Activated B cell treated with CpG ODN at 0.5 μM for 24 hours (primary cell): ENCODE data around the gene ZNF804B. TPM values are rescaled to one million over a fixed set of nuclear protein-coding genes. Genes with fewer than 3 reads are reported as not detected.

Experiments used
- ATAC-seq: fragments of 200-7000 bp; cut with Tn5 transposase; one replicate; pipeline ENCODE4 v1.10.0; 2021; ENCODE audit warnings: low read depth, mild to moderate bottlenecking, moderate library complexity
- CTCF ChIA-PET: fragments of 350-600 bp; sonication (Branson Sonifier 250); formaldehyde crosslinking; loops from one replicate; lab custom pipeline; 2021; ENCODE audit warnings: antibody characterized with exemption; lab: Charles Lee
- POLR2A ChIA-PET: fragments of 350-600 bp; sonication (Branson Sonifier 250); formaldehyde crosslinking; loops from one replicate; lab custom pipeline; 2021; ENCODE audit warnings: antibody characterized with exemption; lab: Charles Lee
- DNase-seq: peaks from one replicate; pipeline ENCODE4 v3.0.0; 2022
- H3K27ac Mint-ChIP-seq: one replicate; pipeline ENCODE4 v1.8.0; 2020; ENCODE audit warnings: mixed read lengths
- H3K27me3 Mint-ChIP-seq: one replicate; pipeline ENCODE4 v1.8.0; 2021; ENCODE audit warnings: mixed read lengths
- H3K36me3 Mint-ChIP-seq: one replicate; pipeline ENCODE4 v1.8.0; 2021; ENCODE audit warnings: low read depth, mixed read lengths
- H3K4me1 Mint-ChIP-seq: one replicate; pipeline ENCODE4 v1.8.0; 2021; ENCODE audit warnings: mixed read lengths
- H3K4me3 Mint-ChIP-seq: one replicate; pipeline ENCODE4 v1.8.0; 2020; ENCODE audit warnings: mild to moderate bottlenecking, mixed read lengths
- H3K9me3 Mint-ChIP-seq: one replicate; pipeline ENCODE4 v1.8.0; 2020; ENCODE audit warnings: mixed read lengths
- intact Hi-C: fragments of 100-400 bp; cut with micrococcal nuclease; formaldehyde crosslinking; loops from one replicate; pipeline ENCODE4 v1.15.1; 2024
- total RNA-seq: library from RNA; stranded (reverse); gene quantifications from 2 replicates; pipeline ENCODE4 v1.2.3, GENCODE V29; 2022
- TF ChIP-seq, protein P1 (sequence below): fragments of 200-600 bp; IDR thresholded peaks from one replicate; pipeline ENCODE4 v1.8.0; 2022; ENCODE audit warnings: antibody characterized with exemption, mild to moderate bottlenecking

ZNF804B gene
- total RNA-seq, 1 donor from 2014 or later: not detected

DNA sequence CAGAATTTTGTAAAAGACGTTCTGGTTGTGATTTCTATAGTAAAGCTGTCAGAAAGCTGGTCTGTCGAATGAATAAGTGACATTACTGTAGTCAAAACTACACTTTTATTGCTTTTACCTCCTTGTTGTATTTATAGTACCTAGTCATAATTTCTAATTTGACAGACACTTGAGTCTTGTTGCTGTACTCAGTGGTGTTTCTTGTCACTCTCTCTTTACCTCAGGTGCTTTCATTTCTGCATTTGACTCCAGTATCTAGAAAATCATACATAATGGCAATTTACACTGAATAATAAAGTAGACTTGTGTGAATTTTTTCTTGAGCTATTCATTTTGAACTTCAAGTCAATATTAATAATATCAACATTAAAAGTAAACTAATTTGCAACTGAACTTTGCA is 293.6 kb downstream of the ZNF804B start:
- TF ChIP-seq, protein P1, sequence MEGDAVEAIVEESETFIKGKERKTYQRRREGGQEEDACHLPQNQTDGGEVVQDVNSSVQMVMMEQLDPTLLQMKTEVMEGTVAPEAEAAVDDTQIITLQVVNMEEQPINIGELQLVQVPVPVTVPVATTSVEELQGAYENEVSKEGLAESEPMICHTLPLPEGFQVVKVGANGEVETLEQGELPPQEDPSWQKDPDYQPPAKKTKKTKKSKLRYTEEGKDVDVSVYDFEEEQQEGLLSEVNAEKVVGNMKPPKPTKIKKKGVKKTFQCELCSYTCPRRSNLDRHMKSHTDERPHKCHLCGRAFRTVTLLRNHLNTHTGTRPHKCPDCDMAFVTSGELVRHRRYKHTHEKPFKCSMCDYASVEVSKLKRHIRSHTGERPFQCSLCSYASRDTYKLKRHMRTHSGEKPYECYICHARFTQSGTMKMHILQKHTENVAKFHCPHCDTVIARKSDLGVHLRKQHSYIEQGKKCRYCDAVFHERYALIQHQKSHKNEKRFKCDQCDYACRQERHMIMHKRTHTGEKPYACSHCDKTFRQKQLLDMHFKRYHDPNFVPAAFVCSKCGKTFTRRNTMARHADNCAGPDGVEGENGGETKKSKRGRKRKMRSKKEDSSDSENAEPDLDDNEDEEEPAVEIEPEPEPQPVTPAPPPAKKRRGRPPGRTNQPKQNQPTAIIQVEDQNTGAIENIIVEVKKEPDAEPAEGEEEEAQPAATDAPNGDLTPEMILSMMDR: no peak
- POLR2A ChIA-PET: no interaction called here
- intact Hi-C loops: no loop called here
- ATAC-seq: no peak
- Mint-ChIP-seq H3K4me3 (no peak overlapping the region), H3K4me1 (no peaks in the 10 kb centered on the region), H3K27me3 (no peaks in the 10 kb centered on the region), H3K9me3 (peaks cover 3% of the 10 kb centered on the region), H3K36me3 (no peaks in the 10 kb centered on the region), H3K27ac (no peak overlapping the region)
- DNase-seq: no peak
- CTCF ChIA-PET: no interaction called here

GRCh38 chr7:89054361-89054760 is 294.9 kb downstream of the ZNF804B start:
- CTCF ChIA-PET: no interaction called here

DNA sequence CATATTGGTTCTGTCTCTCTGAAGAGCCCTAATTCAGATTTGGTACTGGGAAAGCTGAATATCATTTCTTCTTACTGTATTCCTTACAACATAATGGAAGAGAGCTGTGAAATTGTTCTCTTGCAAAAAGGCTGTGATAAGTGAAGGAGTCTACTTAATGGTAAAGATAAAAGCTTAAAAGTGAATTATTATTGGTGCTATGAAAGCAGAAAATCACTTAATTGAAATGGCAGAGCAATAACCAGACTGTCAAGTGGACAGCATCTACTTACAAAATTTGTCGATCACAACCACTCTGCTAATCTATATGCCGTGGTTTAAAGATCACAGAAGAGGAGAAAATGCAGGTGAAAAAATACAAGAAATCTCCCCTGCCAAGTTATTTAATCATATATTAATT is 300.7 kb downstream of the ZNF804B start:
- ATAC-seq (no peak), DNase-seq (no peak)
- intact Hi-C loops: no loop called here
- no peaks in the 10 kb centered on the region for H3K4me1 Mint-ChIP-seq
- no peaks in the 10 kb centered on the region for H3K36me3 Mint-ChIP-seq
- TF ChIP-seq, protein P1: no peak
- H3K9me3 Mint-ChIP-seq: peaks cover 7% of the 10 kb centered on the region
- ChIA-PET POLR2A (no interaction called here), CTCF (no interaction called here)
- no peak overlapping the region for H3K27ac Mint-ChIP-seq
- no peaks in the 10 kb centered on the region for H3K27me3 Mint-ChIP-seq
- H3K4me3 Mint-ChIP-seq: no peak overlapping the region

More at GRCh38 chr7:89054361-89054760, 294.9 kb downstream of the ZNF804B start:
- H3K4me3 Mint-ChIP-seq: no peak overlapping the region
- H3K9me3 Mint-ChIP-seq: peaks cover 5% of the 10 kb centered on the region
- no peaks in the 10 kb centered on the region for H3K4me1 Mint-ChIP-seq
- intact Hi-C loops: no loop called here
- H3K36me3 Mint-ChIP-seq: no peaks in the 10 kb centered on the region
- H3K27me3 Mint-ChIP-seq: no peaks in the 10 kb centered on the region
- POLR2A ChIA-PET: no interaction called here
- no peak for DNase-seq
- no peak overlapping the region for H3K27ac Mint-ChIP-seq
- no peak for ATAC-seq
- TF ChIP-seq, protein P1: no peak

DNA sequence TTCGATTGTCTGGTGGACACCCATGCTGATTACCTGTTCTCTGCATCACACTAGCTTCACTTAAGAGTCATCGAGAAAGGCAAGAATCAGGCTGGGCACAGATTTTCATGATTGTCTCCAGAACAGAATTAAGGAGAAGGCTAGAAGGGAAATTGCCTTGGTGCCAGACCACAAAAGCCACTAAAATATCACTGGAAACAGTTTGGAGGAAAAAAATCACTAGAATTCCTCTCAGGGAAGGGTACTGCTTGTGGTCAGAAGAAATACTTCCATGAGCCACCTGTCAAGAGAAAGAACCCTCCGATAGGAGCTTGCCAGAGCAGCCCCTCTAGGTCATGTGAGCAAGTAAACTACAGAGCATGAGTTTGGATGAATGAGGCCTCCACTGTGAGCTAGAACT is 305.3 kb downstream of the ZNF804B start:
- no peaks in the 10 kb centered on the region for H3K36me3 Mint-ChIP-seq
- intact Hi-C loops: no loop called here
- no peaks in the 10 kb centered on the region for H3K4me1 Mint-ChIP-seq
- CTCF ChIA-PET: no interaction called here
- no peak overlapping the region for H3K4me3 Mint-ChIP-seq
- DNase-seq (no peak), ATAC-seq (no peak)
- no peak overlapping the region for H3K27ac Mint-ChIP-seq
- POLR2A ChIA-PET: no interaction called here
- no peaks in the 10 kb centered on the region for H3K27me3 Mint-ChIP-seq
- peaks cover 2% of the 10 kb centered on the region for H3K9me3 Mint-ChIP-seq
- TF ChIP-seq, protein P1: no peak

DNA sequence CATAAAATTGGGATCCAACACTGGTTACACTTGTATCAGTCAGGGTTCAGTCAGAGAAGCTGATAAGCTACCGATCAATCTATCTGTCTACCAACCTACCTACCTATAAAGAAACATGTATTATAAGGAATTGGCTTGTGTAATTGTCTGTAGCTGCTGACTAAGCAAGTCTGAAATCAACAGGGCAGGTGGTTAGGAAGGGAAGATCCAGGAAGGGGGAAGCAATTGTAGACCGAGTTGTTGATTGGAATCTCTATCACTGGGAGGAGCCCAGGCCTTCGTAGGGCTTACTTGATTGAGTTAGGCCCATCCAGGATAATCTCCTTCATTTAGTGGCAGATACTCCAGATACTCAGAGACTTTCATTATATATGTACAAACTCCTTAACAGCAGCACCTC is 307.5 kb downstream of the ZNF804B start:
- Mint-ChIP-seq H3K4me1 (no peaks in the 10 kb centered on the region), H3K27me3 (no peaks in the 10 kb centered on the region), H3K36me3 (no peaks in the 10 kb centered on the region), H3K4me3 (no peak overlapping the region), H3K9me3 (peaks cover 2% of the 10 kb centered on the region), H3K27ac (no peak overlapping the region)
- TF ChIP-seq, protein P1: no peak
- DNase-seq (no peak), ATAC-seq (no peak)
- POLR2A ChIA-PET: no interaction called here
- CTCF ChIA-PET: no interaction called here
- intact Hi-C loops: no loop called here
